Measurements from ENCODE around the gene SLC25A22.

DNA sequence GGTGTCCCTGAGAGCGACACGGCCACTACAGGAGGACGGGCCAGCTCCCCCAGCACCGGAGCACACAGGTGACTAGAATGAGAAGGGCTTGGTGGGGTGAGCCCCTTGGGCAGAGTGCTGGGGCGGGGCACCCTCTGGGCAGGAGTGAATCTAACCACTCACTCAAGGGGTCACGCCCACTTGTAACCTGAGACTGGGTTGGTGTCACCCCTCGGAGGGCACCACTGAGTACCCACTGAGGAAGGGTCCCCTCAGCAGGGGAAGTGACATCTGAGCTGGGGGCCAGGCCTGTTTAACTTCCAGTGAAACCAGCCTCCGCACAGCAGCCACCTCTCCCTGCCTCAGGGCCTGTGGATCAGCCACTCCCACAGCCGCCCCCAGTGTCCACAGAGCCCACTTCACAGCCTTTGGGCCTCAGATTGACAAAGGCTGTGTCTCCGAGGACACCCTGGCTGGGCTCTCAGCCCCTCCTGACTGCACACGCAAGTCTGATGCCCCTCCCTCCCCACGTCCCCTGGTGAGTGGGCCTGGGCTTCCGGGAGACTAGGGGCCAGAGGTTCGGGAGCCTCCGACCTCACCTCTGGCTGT lies 26.4 kb downstream of the SLC25A22 start:
- TF ChIP-seq, protein P1, sequence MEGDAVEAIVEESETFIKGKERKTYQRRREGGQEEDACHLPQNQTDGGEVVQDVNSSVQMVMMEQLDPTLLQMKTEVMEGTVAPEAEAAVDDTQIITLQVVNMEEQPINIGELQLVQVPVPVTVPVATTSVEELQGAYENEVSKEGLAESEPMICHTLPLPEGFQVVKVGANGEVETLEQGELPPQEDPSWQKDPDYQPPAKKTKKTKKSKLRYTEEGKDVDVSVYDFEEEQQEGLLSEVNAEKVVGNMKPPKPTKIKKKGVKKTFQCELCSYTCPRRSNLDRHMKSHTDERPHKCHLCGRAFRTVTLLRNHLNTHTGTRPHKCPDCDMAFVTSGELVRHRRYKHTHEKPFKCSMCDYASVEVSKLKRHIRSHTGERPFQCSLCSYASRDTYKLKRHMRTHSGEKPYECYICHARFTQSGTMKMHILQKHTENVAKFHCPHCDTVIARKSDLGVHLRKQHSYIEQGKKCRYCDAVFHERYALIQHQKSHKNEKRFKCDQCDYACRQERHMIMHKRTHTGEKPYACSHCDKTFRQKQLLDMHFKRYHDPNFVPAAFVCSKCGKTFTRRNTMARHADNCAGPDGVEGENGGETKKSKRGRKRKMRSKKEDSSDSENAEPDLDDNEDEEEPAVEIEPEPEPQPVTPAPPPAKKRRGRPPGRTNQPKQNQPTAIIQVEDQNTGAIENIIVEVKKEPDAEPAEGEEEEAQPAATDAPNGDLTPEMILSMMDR (IDR thresholded peaks at IDR 0.05): no peak
- no peak for TF ChIP-seq POLR2A (IDR thresholded peaks at IDR 0.05)
